ENCODE data around the gene PTGIS.
"Not testable (repeated sequence)": the region's sequence is repeated elsewhere in the genome, so short reads cannot be mapped to it uniquely, and the experiment has no call there.

PTGIS gene

GRCh38 chr20:49567421-49568277 lies at the start of gene PTGIS:
TSS of gene PTGIS (minus strand) at chr20:49568137. CDS start at chr20:49568116, 21 bp downstream.
- in situ Hi-C loops (cut with HindIII; ENCODE audit: low sequenced_read_pairs): no loop called here

GRCh38 chr20:49617394-49617793 lies 49.5 kb upstream of the PTGIS start:
- in situ Hi-C loops (cut with HindIII; ENCODE audit: low sequenced_read_pairs): not testable (repeated sequence)

DNA sequence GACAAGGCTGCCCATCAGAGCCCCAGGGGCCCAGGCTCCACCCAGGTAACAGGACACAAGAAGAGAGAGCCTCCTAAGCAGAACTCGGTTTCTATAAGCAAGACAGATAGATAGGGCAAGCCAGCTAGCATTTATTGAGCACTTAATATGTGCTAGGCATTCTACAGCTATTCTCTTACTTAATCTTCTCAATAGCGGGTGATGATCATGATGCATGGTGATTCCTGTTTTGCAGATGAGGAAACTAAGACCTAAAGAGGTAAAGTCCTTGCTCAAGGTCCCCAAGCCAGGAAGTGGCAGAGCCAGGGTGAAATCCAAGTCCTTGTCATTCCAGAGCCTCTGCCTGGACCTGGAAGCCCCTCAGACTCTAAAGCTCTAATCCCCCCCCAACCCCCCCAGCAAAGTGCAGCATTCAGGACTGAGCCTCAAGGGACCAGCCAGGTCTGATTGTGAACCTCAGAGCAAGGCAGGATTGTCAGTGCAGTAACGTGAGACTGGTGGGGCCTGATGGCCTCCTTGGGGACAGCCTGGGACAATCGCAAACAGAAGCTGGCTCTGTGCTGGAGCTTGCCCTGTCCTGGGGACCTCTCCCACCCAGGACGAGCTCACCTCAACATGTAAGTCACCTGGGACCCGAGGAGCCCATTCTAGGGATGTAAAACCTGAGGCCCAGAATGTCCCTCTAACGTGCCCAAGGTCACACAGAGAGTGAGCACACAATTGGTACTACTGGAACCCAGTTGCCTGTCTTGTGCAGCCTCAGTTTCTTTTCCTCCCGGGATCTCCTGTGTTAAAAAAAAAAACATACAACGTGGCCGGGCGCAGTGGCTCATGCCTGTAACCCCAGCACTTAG lies 48.4 kb upstream of the PTGIS start:
- in situ Hi-C loops (cut with HindIII; ENCODE audit: low sequenced_read_pairs): no loop called here

- in situ Hi-C loops (cut with HindIII; ENCODE audit: low sequenced_read_pairs): no loop called here
These were observed 47.6 kb upstream of the PTGIS start for GRCh38 chr20:49615401-49616153.

DNA sequence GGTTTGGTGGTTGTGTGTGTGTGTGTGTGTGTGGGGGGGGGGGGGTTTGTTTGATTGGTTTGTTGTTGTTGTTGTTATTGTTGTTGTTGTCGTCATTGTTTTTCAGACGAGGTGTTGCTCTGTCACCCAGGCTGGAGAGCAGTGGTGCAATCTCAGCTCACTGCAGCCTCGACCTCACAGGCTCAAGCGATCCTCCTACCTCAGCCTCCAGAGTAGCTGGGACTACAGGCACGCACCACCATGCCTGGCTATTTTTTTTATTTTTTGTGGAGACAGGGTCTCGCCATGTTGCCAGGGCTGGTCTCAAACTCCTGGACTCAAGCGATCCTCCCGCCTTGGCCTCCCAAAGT lies 47.1 kb upstream of the PTGIS start:
- in situ Hi-C loops (cut with HindIII; ENCODE audit: low sequenced_read_pairs): not testable (repeated sequence)

DNA sequence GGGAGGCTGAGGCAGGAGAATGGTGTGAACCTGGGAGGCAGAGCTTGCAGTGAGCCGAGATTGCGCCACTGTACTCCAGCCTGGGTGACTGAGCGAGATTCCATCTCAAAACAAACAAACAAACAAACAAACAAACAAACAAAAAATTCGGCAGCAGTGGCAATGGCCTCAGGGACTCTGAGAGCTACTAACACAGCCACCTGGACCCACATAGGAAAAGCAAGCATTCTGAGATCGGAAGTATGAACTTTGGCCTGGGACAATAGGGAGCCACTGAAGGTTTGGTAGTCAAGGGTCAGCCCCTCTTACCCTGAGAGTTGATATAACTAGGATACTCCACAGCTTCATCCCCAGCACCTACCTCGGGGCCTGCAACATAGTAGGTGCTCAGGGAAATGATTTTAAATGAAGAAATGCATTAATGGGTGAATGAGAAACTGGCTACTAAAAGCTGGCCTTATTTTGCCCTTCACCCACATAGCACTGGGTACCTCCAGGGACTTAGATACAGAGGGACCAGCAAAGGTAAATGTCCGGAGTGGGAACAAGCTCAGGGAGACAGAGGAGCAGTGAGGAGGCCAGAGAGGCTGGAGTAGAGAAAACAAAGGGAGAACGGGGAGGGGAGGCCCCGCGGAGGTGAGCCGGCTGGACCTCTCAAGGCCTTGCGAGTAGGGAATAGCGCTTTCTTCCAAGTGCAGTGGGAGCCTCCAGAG lies 46.6 kb upstream of the PTGIS start:
- in situ Hi-C loops (cut with HindIII; ENCODE audit: low sequenced_read_pairs): no loop called here

DNA sequence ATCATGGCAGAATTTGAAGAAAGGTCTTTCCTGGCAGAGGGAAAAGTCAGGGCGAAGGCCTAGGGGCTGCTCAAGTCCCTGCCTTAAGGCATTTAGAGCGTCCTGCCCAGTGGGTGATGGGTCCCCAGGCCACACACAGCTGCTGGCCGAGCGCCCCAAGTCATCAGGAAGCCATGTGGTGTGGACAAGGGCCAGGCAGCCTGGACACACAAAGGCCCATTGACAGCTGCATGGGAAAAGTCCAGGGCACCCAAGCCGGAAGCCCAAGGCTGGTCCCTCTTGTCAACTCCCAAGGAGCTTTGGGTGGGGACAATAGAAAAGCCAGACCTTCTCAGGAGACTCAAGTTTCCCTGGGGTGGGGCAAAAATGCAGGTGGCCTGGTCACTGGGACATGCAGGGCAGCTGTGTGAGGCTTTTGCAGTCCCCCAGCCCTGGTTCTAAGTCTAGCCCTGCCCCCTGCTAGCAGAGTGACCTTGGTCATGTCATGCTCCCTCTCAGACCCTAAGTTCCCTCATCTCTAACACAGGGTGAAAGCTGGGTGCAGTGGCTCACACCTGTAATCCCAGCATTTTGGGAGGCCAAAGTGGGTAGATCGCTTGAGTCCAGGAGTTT lies 44.3 kb upstream of the PTGIS start:
- in situ Hi-C loops (cut with HindIII; ENCODE audit: low sequenced_read_pairs): no loop called here

DNA sequence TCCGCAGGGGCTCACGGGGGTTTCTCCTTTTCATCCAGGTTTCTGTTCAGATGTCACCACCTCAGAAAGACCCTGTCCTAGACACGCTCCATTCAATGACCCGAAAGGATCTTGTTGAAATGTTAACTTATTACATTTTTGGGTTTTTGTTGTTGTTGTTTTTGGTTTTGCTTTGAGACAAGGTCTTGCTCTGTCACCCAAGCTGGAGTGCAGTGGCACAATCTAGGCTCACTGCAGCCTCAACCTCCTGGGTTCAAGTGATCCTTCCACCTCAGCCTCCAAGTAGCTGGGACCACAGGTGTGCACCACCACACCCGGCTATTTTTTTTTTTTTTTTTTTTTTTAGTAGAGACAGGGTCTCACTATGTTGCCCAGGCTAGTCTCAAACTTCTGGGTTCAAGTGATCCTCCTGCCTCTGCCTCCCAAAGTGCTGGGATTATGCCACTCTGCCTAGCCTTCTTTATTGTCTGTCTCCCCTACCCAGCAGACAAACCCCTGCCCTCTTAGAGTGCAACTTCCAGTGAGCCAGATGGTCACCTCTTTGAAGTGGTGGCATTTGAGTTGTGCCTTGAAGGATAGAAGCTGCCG lies 43.7 kb upstream of the PTGIS start:
- in situ Hi-C loops (cut with HindIII; ENCODE audit: low sequenced_read_pairs): not testable (repeated sequence)

DNA sequence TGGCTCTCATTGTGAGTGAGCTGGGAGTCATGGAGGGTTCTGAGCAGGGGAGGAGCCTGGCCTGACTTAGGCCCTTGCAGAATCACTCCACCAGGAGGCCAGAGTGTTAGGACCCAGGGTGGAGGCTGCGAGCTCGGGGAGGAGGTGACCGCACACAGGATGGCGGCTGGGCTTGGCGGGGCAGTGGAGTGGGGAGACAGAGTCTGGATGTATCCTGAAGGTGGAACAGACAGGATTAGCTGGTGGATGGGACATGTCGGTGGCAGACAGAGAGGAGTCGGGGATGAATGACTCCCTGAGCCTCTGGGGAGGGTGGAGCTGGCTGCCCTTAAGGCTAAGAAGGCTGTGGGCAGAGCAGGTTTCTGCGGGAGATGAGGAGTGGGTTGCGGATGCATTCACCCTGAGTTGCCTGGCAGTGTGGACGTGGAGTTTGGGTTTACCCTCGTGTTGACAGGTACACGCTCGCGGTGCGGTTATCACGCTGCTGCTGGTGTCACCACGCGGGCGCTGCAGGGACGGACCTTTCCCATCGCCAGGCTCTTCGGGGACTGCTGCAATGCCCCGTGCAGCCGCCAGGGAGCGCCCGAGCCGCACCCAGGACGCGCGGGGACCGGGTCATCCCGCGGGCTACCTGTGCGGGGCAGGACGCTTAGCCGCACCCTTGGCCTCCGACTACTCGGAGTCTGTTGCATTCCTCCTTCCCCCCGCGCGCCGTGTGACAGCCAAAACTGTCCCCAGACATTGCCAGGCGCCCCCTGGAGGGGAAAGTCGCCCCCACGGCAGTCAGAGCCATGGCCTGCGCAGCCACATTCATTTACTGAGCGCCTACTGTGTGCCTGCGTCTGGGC lies 43.0 kb upstream of the PTGIS start:
- in situ Hi-C loops (cut with HindIII; ENCODE audit: low sequenced_read_pairs): no loop called here

GRCh38 chr20:49608752-49609670 lies 41.1 kb upstream of the PTGIS start:
- in situ Hi-C loops (cut with HindIII; ENCODE audit: low sequenced_read_pairs): no loop called here

- in situ Hi-C loops (cut with HindIII; ENCODE audit: low sequenced_read_pairs): no loop called here
These were observed 39.6 kb upstream of the PTGIS start for GRCh38 chr20:49607568-49607967.

GRCh38 chr20:49603209-49603627 lies 35.3 kb upstream of the PTGIS start:
- in situ Hi-C loops (cut with HindIII; ENCODE audit: low sequenced_read_pairs): no loop called here

GRCh38 chr20:49602345-49603208 lies 34.6 kb upstream of the PTGIS start:
- in situ Hi-C loops (cut with HindIII; ENCODE audit: low sequenced_read_pairs): no loop called here

GRCh38 chr20:49601153-49601924 lies 33.4 kb upstream of the PTGIS start:
- in situ Hi-C loops (cut with HindIII; ENCODE audit: low sequenced_read_pairs): no loop called here

GRCh38 chr20:49599746-49600113 lies 31.8 kb upstream of the PTGIS start:
- in situ Hi-C loops (cut with HindIII; ENCODE audit: low sequenced_read_pairs): no loop called here

GRCh38 chr20:49597825-49598395 lies 30.0 kb upstream of the PTGIS start:
- in situ Hi-C loops (cut with HindIII; ENCODE audit: low sequenced_read_pairs): no loop called here
